ENCODE data around the gene STKLD1. TPM values are rescaled to one million over a fixed set of nuclear protein-coding genes. Genes with fewer than 3 reads are reported as not detected.

STKLD1 gene
- total RNA-seq, 1 donor from 2014 or later = 0.39 TPM

GRCh38 chr9:133403766-133404453 is 27.7 kb downstream of the STKLD1 start:
- intact Hi-C loops (cut with micrococcal nuclease) = loop anchor here (1.0 kb wide), 1 partner anchor 219 kb away; no protein-coding TSS in a partner anchor

- intact Hi-C loops (cut with micrococcal nuclease) = loop anchor here (1.0 kb wide), 1 partner anchor 219 kb away; no protein-coding TSS in a partner anchor
These were observed 28.4 kb downstream of the STKLD1 start for GRCh38 chr9:133404454-133405002.

GRCh38 chr9:133405508-133406438 is 29.6 kb downstream of the STKLD1 start:
- intact Hi-C loops (cut with micrococcal nuclease) = loop anchor here (1.0 to 2.0 kb wide), 4 partner anchors 29 to 321 kb away; partner anchors contain the start of genes SLC2A6, STKLD1 and SURF4

DNA sequence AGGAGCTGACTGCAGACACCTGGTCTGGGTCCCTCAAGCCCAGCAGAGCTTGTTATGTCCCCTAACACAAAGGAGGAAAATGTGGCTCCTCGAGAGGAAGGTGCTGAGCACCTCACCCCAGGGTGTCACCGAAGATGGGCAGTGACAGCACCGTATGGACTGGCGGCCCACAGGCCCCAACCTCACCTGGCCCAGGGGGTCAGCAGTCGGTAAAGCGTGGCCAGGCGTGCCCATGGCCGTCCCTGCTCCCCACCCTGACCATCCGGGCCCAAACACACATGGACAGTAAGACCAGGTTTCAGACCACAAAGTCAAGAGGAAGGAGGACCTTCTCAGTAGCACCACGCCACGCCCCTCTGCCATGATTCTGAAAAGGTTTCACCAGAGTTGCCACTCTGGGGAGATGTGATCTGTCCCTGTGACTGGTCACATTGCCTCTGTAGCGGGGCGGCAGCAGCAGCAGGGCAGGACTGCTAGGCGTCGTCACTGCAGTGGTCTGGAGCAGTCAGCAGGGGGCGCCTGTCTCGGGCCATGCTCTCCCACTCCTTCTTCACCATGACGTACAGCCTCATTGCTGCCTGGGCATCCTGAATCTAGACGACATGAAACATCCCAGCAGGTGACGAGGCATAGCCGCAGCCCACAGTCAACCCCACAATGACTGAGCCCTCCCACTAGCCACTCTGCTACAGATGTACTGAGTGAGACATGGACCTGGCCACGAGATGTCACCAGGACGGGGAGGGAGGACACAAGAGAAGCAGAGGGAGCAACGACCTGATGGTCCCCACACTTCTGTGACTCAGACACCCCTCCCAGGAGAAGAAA is 30.5 kb downstream of the STKLD1 start:
- intact Hi-C loops (cut with micrococcal nuclease) = loop anchor here (1.0 to 2.0 kb wide), 6 partner anchors 30 to 320 kb away; partner anchors contain the start of genes CACFD1, SLC2A6, STKLD1 and SURF4

DNA sequence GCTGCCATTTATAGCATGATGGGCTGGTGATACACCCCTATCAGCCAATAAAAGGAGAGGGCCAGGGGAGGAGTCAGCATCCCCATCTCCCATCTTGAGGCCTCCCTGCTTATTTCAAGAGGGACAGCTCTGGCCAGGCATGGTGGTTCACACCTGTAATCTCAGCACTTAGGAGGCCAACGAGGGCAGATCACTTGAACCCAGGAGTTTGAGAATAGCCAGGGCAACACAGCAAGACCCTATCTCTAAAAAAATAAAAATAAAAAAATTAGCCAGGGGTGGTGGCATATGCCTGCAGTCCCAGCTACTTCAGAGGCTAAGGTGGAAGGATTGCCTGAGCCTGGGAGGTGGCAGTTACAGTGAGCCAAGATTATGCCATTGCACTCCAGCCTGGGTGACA is 31.9 kb downstream of the STKLD1 start:
- intact Hi-C loops (cut with micrococcal nuclease) = no loop called here

DNA sequence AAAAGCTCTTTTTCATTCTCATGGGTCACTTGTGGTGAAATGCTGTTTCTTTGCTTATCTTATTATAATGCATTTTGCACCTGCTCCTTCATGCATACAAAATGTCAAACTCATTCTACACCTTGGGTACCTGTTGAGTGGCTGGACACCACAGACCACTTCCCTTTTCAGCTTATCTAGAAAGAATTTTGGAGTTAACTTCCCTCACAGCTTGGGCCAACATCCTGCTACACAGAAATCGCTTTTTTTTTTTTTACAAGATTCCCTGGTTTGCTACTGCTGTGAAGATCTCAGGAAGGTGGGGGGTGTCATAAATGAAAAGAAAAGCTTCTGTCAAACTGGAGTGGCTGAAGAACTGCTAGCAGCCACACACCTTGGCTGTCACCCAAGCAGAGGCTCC is 39.0 kb downstream of the STKLD1 start:
- intact Hi-C loops (cut with micrococcal nuclease) = loop anchor here (5.0 kb wide), 2 partner anchors 228 to 577 kb away; partner anchors contain the start of gene VAV2

GRCh38 chr9:133417541-133418461 is 41.6 kb downstream of the STKLD1 start, which contains the start of gene REXO4:
Gene REXO4, minus strand, starts transcription at chr9:133418010. Its CDS starts 166 bp downstream, at chr9:133417844.
- intact Hi-C loops (cut with micrococcal nuclease) = loop anchor here (1.0 to 5.0 kb wide), 8 partner anchors 42 to 574 kb away; partner anchors contain the start of genes CACFD1, MED22, RPL7A and SLC2A6

- intact Hi-C loops (cut with micrococcal nuclease) = loop anchor here (2.0 to 5.0 kb wide), 3 partner anchors 60 to 573 kb away; partner anchors contain the start of genes SLC2A6 and VAV2
These were observed 42.8 kb downstream of the STKLD1 start for GRCh38 chr9:133419005-133419404.

- intact Hi-C loops (cut with micrococcal nuclease) = no loop called here
These were observed 44.2 kb downstream of the STKLD1 start for GRCh38 chr9:133420392-133420827.

GRCh38 chr9:133421615-133422542 is 45.7 kb downstream of the STKLD1 start, which contains the start of gene ADAMTS13:
Gene ADAMTS13, plus strand, starts transcription at chr9:133422367. Its CDS starts 77 bp downstream, at chr9:133422444.
- intact Hi-C loops (cut with micrococcal nuclease) = no loop called here

DNA sequence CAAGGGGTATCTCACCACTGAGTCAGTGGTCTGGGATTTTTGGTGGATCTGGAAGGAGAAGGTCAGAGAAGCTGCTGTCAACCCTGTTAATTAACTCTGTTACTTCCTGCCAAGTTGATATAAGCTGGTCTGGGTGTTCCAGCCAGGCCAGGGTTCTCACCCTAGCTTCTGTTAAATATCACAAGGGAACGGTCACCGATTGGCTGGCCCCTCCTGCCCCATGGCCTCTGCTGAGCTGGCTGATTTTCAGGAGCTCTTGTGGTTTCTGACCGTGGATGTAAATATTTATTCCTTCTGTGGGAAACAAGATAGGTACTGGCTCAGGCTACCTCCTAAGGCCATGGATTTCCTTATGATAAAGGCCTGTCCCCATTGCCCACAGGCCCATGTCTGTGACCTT is 47.0 kb downstream of the STKLD1 start:
- intact Hi-C loops (cut with micrococcal nuclease) = no loop called here

DNA sequence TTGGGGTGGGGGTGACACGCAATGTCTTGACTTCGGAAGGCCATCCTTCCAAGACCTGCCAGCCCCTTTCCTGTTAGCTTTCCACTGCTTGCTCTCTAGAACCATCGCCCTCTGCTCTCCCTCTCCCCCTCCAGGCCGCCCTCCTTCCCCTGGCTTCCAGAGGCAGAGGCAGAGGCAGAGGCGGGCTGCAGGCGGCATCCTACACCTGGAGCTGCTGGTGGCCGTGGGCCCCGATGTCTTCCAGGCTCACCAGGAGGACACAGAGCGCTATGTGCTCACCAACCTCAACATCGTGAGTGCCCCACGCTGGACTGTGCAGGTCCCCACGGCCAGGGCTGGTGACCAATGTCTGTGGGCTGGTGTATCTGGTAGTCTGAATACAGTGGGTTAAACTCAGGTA is 48.0 kb downstream of the STKLD1 start:
- intact Hi-C loops (cut with micrococcal nuclease) = no loop called here

DNA sequence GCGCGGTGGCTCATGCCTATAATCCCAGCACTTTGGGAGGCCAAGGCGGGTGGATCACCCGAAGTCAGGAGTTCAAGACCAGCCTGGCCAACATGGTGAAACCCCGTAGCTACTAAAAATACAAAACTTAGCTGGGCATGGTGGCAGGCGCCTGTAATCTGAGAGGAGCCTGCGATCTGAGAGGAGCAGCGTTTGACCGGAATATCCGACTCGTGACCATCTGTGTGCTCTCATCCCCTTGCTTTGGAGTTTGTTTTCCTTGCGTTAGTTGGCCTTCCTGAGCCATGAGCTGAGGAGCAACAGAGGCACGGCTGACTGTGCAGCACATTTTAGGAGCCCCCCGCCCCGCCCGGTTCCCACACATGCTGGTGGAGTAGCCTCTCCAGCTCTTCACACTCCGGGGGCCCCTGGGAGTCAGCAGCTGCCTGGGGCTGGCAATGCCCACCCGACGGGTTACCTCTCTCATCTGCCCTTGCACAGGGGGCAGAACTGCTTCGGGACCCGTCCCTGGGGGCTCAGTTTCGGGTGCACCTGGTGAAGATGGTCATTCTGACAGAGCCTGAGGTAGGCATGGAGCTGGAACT is 49.0 kb downstream of the STKLD1 start:
- intact Hi-C loops (cut with micrococcal nuclease) = no loop called here

DNA sequence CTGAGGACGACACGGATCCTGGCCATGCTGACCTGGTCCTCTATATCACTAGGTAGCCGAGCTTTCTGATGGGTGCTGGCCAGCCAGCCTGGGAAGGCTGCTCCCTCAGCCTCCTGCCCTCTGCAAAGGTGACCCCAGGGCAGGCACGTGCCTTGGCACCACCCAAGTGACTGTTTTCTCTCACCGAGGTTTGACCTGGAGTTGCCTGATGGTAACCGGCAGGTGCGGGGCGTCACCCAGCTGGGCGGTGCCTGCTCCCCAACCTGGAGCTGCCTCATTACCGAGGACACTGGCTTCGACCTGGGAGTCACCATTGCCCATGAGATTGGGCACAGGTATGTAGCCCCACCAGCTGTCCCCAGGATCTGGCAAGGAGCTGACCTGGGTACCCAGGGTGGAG is 49.8 kb downstream of the STKLD1 start:
- intact Hi-C loops (cut with micrococcal nuclease) = no loop called here

DNA sequence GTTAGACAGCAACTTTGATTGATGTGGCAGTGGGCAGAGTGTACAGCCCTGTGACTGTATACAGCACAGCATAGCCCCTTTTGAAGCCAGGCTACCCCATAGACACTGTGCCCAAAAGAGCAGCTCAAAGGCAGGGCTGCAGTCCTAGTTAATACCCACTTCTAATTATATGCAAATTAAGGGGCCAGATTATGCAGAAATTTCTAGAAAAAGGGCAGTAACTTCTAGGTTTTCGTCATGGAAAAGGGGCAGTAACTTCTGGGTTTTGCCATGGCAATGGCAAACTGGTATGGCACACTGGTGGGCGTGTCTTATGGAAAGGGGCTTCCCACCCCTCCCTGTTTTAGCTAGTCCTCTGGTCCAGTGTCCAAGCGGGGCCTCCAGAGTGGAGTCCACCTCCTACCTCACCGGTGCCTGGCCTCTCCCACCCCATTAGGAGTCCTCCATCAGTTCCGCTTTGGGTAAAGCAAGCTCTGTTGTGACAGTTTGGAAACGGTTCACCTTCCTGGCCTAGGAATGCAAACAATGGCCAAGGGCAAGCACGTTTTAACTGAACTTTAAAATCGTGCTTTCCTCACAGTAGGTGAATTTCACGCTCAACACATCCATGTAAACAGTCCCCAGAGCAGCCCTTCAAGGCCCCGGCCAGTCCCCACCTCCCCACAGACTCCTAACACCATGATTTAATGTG is 51.6 kb downstream of the STKLD1 start:
- intact Hi-C loops (cut with micrococcal nuclease) = no loop called here

DNA sequence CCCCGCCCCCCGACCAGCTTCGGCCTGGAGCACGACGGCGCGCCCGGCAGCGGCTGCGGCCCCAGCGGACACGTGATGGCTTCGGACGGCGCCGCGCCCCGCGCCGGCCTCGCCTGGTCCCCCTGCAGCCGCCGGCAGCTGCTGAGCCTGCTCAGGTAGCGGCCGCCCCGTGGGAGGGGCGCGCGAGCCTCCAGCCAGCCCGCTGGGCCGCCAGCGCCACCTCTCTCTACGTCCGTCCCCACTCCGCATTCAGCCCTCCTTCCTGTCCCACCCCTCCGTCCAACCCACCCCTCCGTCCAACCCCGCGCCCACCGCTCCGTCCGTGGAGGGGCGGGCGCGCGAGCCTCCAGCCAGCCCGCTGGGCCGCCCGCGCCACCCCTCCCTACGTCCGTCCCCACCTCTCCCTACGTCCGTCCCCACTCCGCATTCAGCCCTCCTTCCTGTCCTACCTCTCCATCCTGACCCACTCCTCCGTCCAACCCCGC is 52.5 kb downstream of the STKLD1 start:
- intact Hi-C loops (cut with micrococcal nuclease) = no loop called here

GRCh38 chr9:133429214-133429613 is 53.0 kb downstream of the STKLD1 start:
- intact Hi-C loops (cut with micrococcal nuclease) = no loop called here

Data from T-helper 1 cell treated with Interleukin-12 subunit alpha and Interleukin-12 subunit beta and Interleukin-4 antibody, amounts not matched to agents 30 ng/mL and 1 ng/mL, for 36 hours (primary cell).